ENCODE measurements around the gene MACROH2A2. TPM values are rescaled to one million over a fixed set of nuclear protein-coding genes. Genes with fewer than 3 reads are reported as not detected.
"Not testable (repeated sequence)": the region's sequence is repeated elsewhere in the genome, so short reads cannot be mapped to it uniquely, and the experiment has no call there.

The MACROH2A2 gene
- total RNA-seq, 1 donor from 2014 or later = 17.9 TPM

DNA sequence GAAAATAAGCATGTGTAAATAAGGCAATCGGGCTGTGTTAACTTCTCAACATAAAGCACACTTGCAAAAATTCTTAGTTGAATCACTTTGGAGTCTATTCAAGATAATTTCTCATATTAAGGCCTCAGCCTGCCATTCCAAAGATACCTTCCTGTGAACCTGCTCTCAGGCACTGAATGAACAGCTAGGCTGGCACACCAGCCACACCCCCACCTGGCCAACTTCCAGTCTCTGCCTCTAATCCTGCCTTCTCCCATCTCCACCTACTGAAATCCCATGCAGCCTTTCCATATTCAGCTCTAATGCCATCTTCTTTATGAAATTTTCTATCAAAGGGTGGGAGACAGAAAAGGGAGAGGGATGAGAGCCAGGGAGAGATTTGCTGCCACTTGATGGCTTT, 17.1 kb upstream of the MACROH2A2 start:
- intact Hi-C loops (cut with micrococcal nuclease) = no loop called here
- TF ChIP-seq, protein P1, sequence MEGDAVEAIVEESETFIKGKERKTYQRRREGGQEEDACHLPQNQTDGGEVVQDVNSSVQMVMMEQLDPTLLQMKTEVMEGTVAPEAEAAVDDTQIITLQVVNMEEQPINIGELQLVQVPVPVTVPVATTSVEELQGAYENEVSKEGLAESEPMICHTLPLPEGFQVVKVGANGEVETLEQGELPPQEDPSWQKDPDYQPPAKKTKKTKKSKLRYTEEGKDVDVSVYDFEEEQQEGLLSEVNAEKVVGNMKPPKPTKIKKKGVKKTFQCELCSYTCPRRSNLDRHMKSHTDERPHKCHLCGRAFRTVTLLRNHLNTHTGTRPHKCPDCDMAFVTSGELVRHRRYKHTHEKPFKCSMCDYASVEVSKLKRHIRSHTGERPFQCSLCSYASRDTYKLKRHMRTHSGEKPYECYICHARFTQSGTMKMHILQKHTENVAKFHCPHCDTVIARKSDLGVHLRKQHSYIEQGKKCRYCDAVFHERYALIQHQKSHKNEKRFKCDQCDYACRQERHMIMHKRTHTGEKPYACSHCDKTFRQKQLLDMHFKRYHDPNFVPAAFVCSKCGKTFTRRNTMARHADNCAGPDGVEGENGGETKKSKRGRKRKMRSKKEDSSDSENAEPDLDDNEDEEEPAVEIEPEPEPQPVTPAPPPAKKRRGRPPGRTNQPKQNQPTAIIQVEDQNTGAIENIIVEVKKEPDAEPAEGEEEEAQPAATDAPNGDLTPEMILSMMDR (IDR thresholded peaks at IDR 0.05; ENCODE audit: borderline replicate concordance) = no peak
- no peak for DNase-seq
- H3K4me1 ChIP-seq = no peaks in the 10 kb centered on the region
- no peak overlapping the region for H3K27ac ChIP-seq (replicated peaks)
- H3K9me3 ChIP-seq (replicated peaks) = peaks cover 18% of the 10 kb centered on the region
- H3K4me3 ChIP-seq = no peak overlapping the region
- H3K27me3 ChIP-seq (ENCODE audit: low read depth) = peaks cover 42% of the 10 kb centered on the region
- H3K36me3 ChIP-seq = no peaks in the 10 kb centered on the region

DNA sequence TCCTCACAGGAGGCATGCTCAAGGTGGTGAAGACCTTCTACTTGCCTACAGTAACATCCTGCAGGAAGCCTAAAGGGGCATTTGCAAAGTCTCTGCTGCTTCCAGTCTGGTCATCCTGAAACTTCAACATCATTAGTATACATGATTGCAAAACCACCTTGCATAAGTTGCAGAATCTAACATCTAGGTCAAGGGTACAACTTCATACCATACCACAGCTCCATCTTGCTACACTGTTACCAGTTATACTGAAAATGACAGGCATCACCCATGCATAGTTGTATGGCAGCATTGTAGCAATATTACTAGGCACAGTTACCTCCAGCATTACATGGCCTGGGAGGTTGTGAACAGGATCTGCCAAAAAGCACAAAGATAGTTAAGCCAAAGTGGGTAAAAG, 13.7 kb upstream of the MACROH2A2 start:
- Histone ChIP-seq H3K9me3 (replicated peaks) (peaks cover 7% of the 10 kb centered on the region), H3K36me3 (no peaks in the 10 kb centered on the region), H3K4me1 (no peaks in the 10 kb centered on the region), H3K27me3 (ENCODE audit: low read depth) (peaks cover 26% of the 10 kb centered on the region), H3K4me3 (no peak overlapping the region), H3K27ac (replicated peaks) (no peak overlapping the region)
- TF ChIP-seq, protein P1 (IDR thresholded peaks at IDR 0.05; ENCODE audit: borderline replicate concordance) = no peak
- DNase-seq = no peak
- intact Hi-C loops (cut with micrococcal nuclease) = no loop called here

DNA sequence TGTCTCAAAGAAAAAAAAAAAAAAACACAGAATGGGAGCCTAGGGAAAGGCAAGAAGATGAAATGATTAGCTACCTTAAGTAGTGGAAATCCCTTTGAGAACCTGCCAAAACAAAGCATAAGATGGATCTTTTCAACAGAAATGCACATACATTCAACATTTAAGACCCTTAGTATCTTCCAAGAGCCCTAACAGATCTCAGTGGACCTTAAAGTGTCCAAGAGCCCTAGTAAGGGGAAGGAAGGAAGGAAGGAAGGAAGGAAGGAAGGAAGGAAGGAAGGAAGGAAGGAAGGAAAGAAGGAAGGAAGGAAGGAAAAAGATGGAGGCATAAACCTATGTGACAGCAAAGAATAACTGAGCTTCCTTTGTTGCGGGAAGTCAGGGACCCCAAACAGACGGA, 11.6 kb upstream of the MACROH2A2 start:
- Histone ChIP-seq H3K27me3 (ENCODE audit: low read depth) (peaks cover 18% of the 10 kb centered on the region), H3K9me3 (replicated peaks) (peaks cover 7% of the 10 kb centered on the region), H3K4me3 (no peak overlapping the region), H3K27ac (replicated peaks) (no peak overlapping the region), H3K4me1 (no peaks in the 10 kb centered on the region), H3K36me3 (no peaks in the 10 kb centered on the region)
- TF ChIP-seq, protein P1 (IDR thresholded peaks at IDR 0.05; ENCODE audit: borderline replicate concordance) = no peak
- intact Hi-C loops (cut with micrococcal nuclease) = no loop called here
- DNase-seq = no peak

DNA sequence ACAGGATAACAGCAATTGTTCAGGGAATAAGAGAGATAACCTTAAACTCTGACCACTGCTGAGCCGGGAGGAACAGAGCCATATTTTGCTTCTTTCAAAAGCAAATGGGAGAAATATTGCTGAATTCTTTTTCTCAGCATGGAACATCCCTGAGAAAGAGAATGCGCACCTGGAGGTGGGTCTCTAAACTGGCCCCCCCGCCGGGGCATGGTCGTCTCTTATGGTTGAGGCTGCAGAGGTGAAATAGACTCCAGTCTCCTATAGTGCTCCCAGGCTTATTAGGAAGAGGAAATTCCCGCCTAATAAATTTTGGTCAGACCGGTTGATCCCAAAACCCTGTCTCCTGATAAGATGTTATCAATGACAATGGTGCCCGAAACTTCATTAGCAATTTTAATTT, 10.9 kb upstream of the MACROH2A2 start:
- DNase-seq; H3K4me3 ChIP-seq; H3K36me3 ChIP-seq; H3K27ac ChIP-seq (replicated peaks); H3K4me1 ChIP-seq; intact Hi-C loops (cut with micrococcal nuclease); H3K9me3 ChIP-seq (replicated peaks): not testable (repeated sequence)
- peaks cover 11% of the 10 kb centered on the region for H3K27me3 ChIP-seq (ENCODE audit: low read depth)

DNA sequence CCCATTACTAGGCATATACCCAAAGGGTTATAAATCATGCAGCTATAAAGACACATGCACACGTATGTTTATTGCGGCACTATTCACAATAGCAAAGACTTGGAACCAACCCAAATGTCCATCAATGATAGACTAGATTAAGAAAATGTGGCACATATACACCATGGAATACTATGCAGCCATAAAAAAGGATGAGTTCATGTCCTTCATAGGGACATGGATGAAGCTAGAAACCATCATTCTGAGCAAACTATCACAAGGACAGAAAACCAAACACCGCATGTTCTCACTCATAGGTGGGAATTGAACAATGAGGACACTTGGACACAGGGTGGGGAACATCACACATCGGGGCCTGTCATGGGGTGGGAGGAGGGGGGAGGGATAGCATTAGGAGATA, 5.6 kb upstream of the MACROH2A2 start:
- intact Hi-C loops (cut with micrococcal nuclease) = not testable (repeated sequence)

DNA sequence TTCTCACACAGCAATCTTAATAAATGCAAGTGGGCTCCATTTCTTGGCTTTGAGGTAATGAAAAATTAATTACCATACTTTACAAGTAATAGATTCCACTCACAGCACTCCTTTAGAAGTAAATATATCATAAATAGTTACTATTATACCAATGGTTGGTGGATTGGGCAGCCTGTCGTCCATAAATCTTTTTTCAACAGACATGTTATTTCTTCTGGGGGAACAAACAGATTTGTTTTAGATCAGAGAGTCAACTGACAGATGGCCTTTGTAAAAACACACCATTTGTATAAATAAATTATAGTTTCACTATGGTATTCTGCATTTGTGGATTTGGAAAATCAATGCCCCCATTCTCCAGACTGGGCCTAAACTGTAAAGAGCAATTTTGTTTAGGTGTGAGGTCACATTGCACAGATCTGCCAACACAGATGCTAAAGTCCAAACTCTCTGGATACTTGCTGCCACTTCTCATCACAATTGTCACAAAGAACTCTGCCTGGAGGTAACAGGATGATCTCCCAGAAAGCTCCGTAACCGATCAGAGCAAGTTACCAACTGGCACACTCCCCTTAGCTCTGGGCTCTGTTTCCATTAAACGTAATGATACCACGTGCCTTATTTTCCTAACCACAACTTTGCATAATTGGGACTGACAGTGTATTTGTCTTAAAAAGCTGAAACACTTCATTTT, 4.5 kb upstream of the MACROH2A2 start:
- TF ChIP-seq, protein P1 (IDR thresholded peaks at IDR 0.05; ENCODE audit: borderline replicate concordance) = no peak
- intact Hi-C loops (cut with micrococcal nuclease) = no loop called here
- H3K4me1 ChIP-seq = peaks cover 16% of the 10 kb centered on the region
- H3K27ac ChIP-seq (replicated peaks) = no peak overlapping the region
- H3K4me3 ChIP-seq = no peak overlapping the region
- no peaks in the 10 kb centered on the region for H3K36me3 ChIP-seq
- no peaks in the 10 kb centered on the region for H3K9me3 ChIP-seq (replicated peaks)
- peaks cover 37% of the 10 kb centered on the region for H3K27me3 ChIP-seq (ENCODE audit: low read depth)
- no peak for DNase-seq

More for the DNA sequence above, 5.6 kb upstream of the MACROH2A2 start:
- not testable (repeated sequence) for DNase-seq; H3K4me1 ChIP-seq; H3K9me3 ChIP-seq (replicated peaks); H3K36me3 ChIP-seq; H3K4me3 ChIP-seq; H3K27ac ChIP-seq (replicated peaks)
- H3K27me3 ChIP-seq (ENCODE audit: low read depth) = peaks cover 26% of the 10 kb centered on the region

All from left ventricle myocardium inferior (tissue), 1 donor.